HEK293T (cell line): ENCODE data around the gene AGBL4.

Source experiments
- CTCF ChIA-PET: fragments of 350-600 bp; formaldehyde crosslinking; extraction: SDS; loops from one replicate; lab custom pipeline; 2021; ENCODE audit warnings: antibody characterized with exemption, inconsistent platforms; lab: Yijun Ruan, JAX
- POLR2A ChIA-PET: fragments of 350-600 bp; formaldehyde crosslinking; extraction: SDS; loops from one replicate; lab custom pipeline; 2020; ENCODE audit warnings: antibody characterized with exemption, inconsistent platforms; lab: Yijun Ruan, JAX
- DNase-seq: peaks from one replicate; pipeline ENCODE4 v3.0.0; 2012; ENCODE audit warnings: mixed read lengths; ENCODE audit errors: extremely low spot score
- ARNT ChIP-seq: fragments of 450-650 bp; IDR thresholded peaks from 2 replicates; pipeline ENCODE4 v1.6.1; 2017; ENCODE audit warnings: mild to moderate bottlenecking
- BHLHE40 ChIP-seq: fragments of 450-650 bp; IDR thresholded peaks from 2 replicates; pipeline ENCODE4 v1.6.1; 2016; ENCODE audit warnings: mild to moderate bottlenecking, moderate library complexity, borderline replicate concordance
- CTBP1 ChIP-seq: fragments of 450-650 bp; IDR thresholded peaks from 2 replicates; pipeline ENCODE4 v1.6.1; 2016; ENCODE audit warnings: borderline replicate concordance
- ELF4 ChIP-seq: fragments of 450-650 bp; IDR thresholded peaks from 2 replicates; pipeline ENCODE4 v1.6.1; 2017; ENCODE audit warnings: antibody characterized with exemption
- FOXA1 ChIP-seq: fragments of 450-650 bp; IDR thresholded peaks from 2 replicates; pipeline ENCODE4 v1.6.1; 2016; ENCODE audit warnings: mild to moderate bottlenecking
- FOXK2 ChIP-seq: fragments of 450-650 bp; IDR thresholded peaks from 2 replicates; pipeline ENCODE4 v1.6.1; 2016; ENCODE audit warnings: mild to moderate bottlenecking
- FOXM1 ChIP-seq: fragments of 450-650 bp; IDR thresholded peaks from 2 replicates; pipeline ENCODE4 v1.6.1; 2017; ENCODE audit warnings: mild to moderate bottlenecking, borderline replicate concordance
- HDGF ChIP-seq: fragments of 450-650 bp; IDR thresholded peaks from 2 replicates; pipeline ENCODE4 v1.6.1; 2017; ENCODE audit warnings: antibody characterized with exemption, borderline replicate concordance
- L3MBTL2 ChIP-seq: fragments of 450-650 bp; conservative IDR thresholded peaks from 2 replicates; pipeline ENCODE4 v1.6.1; 2016; ENCODE audit warnings: mild to moderate bottlenecking
- LEF1 ChIP-seq: fragments of 450-650 bp; IDR thresholded peaks from 2 replicates; pipeline ENCODE4 v1.6.1; 2017; ENCODE audit warnings: mild to moderate bottlenecking, borderline replicate concordance
- NFRKB ChIP-seq: fragments of 450-650 bp; IDR thresholded peaks from 2 replicates; pipeline ENCODE4 v1.6.1; 2016; ENCODE audit warnings: mild to moderate bottlenecking, moderate library complexity
- SP1 ChIP-seq: fragments of 450-650 bp; IDR thresholded peaks from 2 replicates; pipeline ENCODE4 v1.6.1; 2017
- SUZ12 ChIP-seq: fragments of 450-650 bp; IDR thresholded peaks from 2 replicates; pipeline ENCODE4 v1.6.1; 2016; ENCODE audit warnings: mild to moderate bottlenecking
- TARDBP ChIP-seq: fragments of 450-650 bp; IDR thresholded peaks from 2 replicates; pipeline ENCODE4 v1.6.1; 2016
- ZNF384 ChIP-seq: fragments of 450-650 bp; IDR thresholded peaks from 2 replicates; pipeline ENCODE4 v1.6.1; 2016
- TF ChIP-seq, protein P1 (sequence below): fragments of 450-650 bp; IDR thresholded peaks from 2 replicates; pipeline ENCODE4 v1.6.1; 2016

Gene AGBL4

GRCh38 chr1:48688102-48688760, 1335.5 kb downstream of the AGBL4 start:
- POLR2A ChIA-PET = no interaction called here
- peak; percentile 34 for DNase-seq
- no peak for TF ChIP-seq FOXA1
- no peak for TF ChIP-seq L3MBTL2
- TF ChIP-seq SUZ12 = no peak
- CTCF ChIA-PET = interaction anchor here (0.6 to 2.0 kb wide), 3 partner anchors 9 to 86 kb away, joined by 4 to 7 read pairs (median 5); no protein-coding TSS in a partner anchor

DNA sequence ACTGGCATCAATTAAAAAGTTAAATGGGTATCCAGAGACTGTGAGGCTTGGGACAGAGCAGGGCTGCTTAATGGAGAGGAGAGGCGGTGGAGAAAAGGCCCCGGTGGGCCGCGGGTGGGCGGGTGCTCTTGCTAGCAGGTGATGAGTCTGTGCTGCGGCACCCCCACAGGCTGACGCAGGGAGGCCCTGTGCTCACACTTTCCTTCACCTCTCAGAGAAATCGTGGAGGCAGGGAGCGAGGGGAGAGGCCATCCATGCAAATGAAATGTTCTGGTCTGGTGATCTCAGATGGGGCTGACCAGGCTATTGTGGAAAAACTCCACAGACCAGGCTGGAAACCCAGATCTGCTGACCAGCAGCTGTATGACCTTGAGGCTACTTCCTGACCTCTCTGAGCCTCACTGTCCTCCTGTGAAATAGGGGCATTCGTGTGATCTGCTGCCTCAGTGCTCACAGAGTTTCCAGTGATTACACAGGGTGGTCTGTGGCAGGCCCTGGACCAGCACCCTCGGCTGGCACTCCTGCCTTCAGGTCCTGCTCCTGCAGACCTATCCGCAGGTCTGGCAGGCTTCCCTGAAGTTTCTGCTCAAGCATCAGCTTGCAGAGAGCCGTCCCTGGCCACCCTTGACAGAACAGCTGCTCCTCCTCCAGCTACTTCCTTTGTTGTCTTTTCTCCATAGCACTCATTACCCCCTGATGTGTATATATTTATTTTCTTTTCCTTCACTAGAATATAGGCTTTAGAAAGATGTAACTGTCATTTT, 1336.3 kb downstream of the AGBL4 start:
- TF ChIP-seq CTBP1 (no peak), FOXM1 (no peak), BHLHE40 (no peak), ELF4 (no peak), ZNF384 (no peak), SUZ12 (no peak), FOXA1 (no peak), FOXK2 (no peak), ARNT (no peak)
- TF ChIP-seq, protein P1, sequence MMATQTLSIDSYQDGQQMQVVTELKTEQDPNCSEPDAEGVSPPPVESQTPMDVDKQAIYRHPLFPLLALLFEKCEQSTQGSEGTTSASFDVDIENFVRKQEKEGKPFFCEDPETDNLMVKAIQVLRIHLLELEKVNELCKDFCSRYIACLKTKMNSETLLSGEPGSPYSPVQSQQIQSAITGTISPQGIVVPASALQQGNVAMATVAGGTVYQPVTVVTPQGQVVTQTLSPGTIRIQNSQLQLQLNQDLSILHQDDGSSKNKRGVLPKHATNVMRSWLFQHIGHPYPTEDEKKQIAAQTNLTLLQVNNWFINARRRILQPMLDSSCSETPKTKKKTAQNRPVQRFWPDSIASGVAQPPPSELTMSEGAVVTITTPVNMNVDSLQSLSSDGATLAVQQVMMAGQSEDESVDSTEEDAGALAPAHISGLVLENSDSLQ = no peak
- POLR2A ChIA-PET = no interaction called here
- CTCF ChIA-PET = interaction anchor here (1.0 to 2.0 kb wide), 2 partner anchors 10 kb away, joined by 5 to 7 read pairs; no protein-coding TSS in a partner anchor
- DNase-seq = no peak

GRCh38 chr1:48686159-48686558, 1337.6 kb downstream of the AGBL4 start:
- TF ChIP-seq, protein P1 = no peak
- TF ChIP-seq L3MBTL2 (no peak), HDGF (no peak), ELF4 (no peak), CTBP1 (no peak), FOXA1 (no peak), NFRKB (no peak), FOXM1 (no peak), ZNF384 (no peak), TARDBP (no peak), FOXK2 (no peak), SP1 (no peak), ARNT (no peak), SUZ12 (no peak), BHLHE40 (no peak)
- DNase-seq = no peak
- ChIA-PET CTCF (interaction anchor here (0.9 to 1.4 kb wide), 2 partner anchors 8 to 9 kb away, joined by 3 read pairs; no protein-coding TSS in a partner anchor), POLR2A (no interaction called here)

GRCh38 chr1:48684381-48684780, 1339.4 kb downstream of the AGBL4 start:
- no peak for TF ChIP-seq L3MBTL2
- TF ChIP-seq TARDBP = no peak
- no peak for TF ChIP-seq BHLHE40
- no peak for TF ChIP-seq FOXK2
- no peak for TF ChIP-seq HDGF
- no peak for TF ChIP-seq FOXA1
- no peak for TF ChIP-seq ZNF384
- TF ChIP-seq SP1 = no peak
- TF ChIP-seq ELF4 = no peak
- TF ChIP-seq NFRKB = no peak
- TF ChIP-seq CTBP1 = no peak
- TF ChIP-seq LEF1 = no peak
- ChIA-PET CTCF (no interaction called here), POLR2A (no interaction called here)
- DNase-seq = no peak

GRCh38 chr1:48683839-48684238, 1339.9 kb downstream of the AGBL4 start:
- no peak for DNase-seq
- TF ChIP-seq FOXA1 (no peak), SP1 (no peak), FOXM1 (no peak), ELF4 (no peak), ZNF384 (no peak), HDGF (no peak), SUZ12 (no peak), L3MBTL2 (no peak), LEF1 (no peak), CTBP1 (no peak), BHLHE40 (no peak), TARDBP (no peak), FOXK2 (no peak)
- TF ChIP-seq, protein P1 = no peak
- ChIA-PET CTCF (no interaction called here), POLR2A (no interaction called here)
